HG02610 (cell line): ENCODE measurements around the gene ATP5F1D.

Experiments
- ATAC-seq: cut with Tn5 transposase; IDR thresholded peaks from one replicate; pipeline ENCODE4 v1.9.1; 2021; ENCODE audit warnings: mild to moderate bottlenecking, moderate library complexity; ENCODE audit not compliant: unreplicated experiment

Gene ATP5F1D

GRCh38 chr19:1290196-1290702 is 48.7 kb downstream of the ATP5F1D start:
- ATAC-seq: no peak

GRCh38 chr19:1290703-1291651 is 49.4 kb downstream of the ATP5F1D start:
- no peak for ATAC-seq

DNA sequence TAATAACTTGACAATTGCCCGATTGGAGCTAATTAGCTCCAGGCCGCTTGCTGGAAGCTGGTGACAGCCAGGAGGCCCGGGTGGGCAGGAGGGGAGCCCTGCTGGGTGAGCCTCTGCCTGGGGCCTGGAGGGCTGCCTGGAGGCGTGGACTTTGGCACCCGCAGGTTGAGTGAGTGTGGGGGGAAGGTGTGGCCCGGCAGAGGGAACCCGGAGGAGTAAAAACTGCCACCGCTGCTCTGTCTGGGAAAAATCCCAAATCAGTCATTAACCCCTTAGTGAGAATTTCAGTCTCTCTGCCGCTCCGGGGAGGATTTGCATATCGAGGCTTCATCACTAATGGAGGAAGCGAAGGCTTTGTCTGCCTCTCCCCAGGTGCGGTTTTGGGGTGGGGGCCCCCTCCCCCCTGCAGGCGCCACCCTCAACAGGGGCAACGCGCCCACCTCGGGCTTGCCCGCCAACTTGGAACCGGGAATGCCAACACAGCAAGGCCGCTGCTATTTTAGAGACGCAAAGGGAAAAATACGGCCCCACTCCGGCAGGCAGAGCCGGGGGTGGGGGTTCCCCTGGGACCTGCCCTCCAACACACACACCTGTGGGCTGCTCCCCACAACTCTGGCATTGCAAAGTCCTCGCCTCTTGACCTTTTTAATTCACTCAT is 50.3 kb downstream of the ATP5F1D start:
- no peak for ATAC-seq

- no peak for ATAC-seq
Measured at GRCh38 chr19:1292419-1293151, 51.0 kb downstream of the ATP5F1D start.

DNA sequence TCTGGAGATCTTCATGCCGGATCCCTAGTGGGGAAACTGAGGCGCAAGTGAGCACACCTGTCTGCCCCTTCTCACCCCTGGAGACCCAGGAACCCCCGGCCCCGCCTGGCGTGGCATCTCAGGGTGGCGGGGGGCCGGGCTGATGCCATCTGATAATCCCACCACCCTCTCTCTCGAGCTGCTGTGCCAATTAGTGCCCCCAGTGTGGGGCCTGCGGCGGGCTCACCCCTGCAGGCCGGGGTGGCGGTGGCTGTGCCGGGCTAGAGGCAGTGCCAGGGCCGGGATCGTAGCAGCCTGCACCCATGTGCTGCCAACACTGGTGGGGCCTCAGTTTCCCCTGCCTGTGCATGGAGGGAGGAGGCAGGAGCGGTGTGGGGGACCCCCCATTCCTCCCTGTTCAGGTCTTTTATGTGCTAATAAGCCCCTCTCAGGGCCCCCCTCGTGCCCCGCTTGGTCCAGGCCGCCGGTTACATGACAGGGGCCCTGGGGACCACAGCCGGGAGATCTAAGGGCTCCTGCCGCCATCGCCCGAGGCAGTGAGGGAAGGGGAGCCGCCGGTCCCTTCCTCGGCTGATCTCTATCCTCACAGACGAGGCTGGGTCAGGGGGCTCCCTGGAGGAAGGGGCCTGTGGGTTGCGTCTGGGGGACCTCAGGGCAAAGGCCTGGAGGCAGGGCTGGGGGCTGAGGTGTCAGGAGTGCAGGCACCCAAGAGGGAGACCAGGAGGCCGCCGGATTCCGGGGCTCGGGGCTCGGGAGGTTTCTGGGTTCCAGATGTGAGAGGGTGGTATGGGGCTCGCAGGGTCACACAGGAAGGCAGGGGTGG is 52.4 kb downstream of the ATP5F1D start:
- ATAC-seq: no peak
